ENCODE measurements around the gene OTUD5. TPM values are rescaled to one million over a fixed set of nuclear protein-coding genes. Genes with fewer than 3 reads are reported as not detected.
A peak's percentile ranks its signal among the peaks of the same experiment; 100 is the strongest.

OTUD5 gene
- total RNA-seq, 3 donors from 2014 or later (not counting 1 experiment from before 2014, with no cell fraction given): 92.2 to 106 (median 92.5) TPM

DNA sequence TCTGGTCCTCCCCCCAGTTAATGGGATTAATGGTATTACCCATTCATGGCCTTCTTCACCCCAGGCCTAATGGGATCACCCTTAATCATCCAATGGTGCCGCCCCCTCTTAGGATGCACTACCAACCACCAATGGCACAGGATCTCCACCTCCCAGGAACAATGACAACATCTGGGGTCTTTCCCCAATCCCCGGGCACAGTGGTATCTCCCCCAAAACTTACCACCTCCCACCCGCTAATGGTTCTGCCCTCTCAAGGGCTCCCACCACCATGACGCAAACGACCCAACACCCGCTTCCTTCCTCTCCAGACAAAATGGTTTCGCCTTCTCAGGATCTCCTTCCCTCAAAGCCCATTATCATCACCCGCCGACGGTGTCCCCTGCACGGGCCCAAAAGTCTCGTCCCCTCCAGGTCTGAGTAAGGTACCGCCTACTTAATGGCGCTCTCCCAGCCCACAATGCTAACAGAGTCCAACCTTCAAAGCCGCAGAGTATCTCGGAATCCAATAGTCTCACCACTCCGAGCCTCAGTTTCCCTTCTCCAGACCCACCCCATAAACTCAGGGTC, 44.2 kb upstream of the OTUD5 start:
- DNase-seq (peak; percentile 52 to 84), ATAC-seq (peak; percentile 49 to 74 (median 61))
- H3K4me1 Mint-ChIP-seq: peaks cover 19 to 37% of the 10 kb centered on the region in 2 donors
- intact Hi-C loops (cut with micrococcal nuclease): loop anchor here (1.0 to 10.0 kb wide), 3 partner anchors 41 to 87 kb away; partner anchors contain the start of genes PIM2, SLC35A2 and TFE3
- Histone ChIP-seq H3K27me3 (ENCODE audit: control insufficient read depth, insufficient read depth, low read length) (no peaks in the 10 kb centered on the region), H3K4me3 (ENCODE audit: low read length) (peak overlapping the region; percentile 98), H3K27ac (ENCODE audit: low read length) (peak overlapping the region; percentile 99), H3K4me1 (ENCODE audit: control insufficient read depth, insufficient read depth, low read length) (peaks cover 22% of the 10 kb centered on the region), H3K36me3 (ENCODE audit: control insufficient read depth, insufficient read depth, low read length) (peaks cover 13% of the 10 kb centered on the region), H3K9me3 (ENCODE audit: control insufficient read depth, insufficient read depth, low read length) (no peaks in the 10 kb centered on the region)
- H3K9me3 Mint-ChIP-seq: no peaks in the 10 kb centered on the region
- TF ChIP-seq, protein P1, sequence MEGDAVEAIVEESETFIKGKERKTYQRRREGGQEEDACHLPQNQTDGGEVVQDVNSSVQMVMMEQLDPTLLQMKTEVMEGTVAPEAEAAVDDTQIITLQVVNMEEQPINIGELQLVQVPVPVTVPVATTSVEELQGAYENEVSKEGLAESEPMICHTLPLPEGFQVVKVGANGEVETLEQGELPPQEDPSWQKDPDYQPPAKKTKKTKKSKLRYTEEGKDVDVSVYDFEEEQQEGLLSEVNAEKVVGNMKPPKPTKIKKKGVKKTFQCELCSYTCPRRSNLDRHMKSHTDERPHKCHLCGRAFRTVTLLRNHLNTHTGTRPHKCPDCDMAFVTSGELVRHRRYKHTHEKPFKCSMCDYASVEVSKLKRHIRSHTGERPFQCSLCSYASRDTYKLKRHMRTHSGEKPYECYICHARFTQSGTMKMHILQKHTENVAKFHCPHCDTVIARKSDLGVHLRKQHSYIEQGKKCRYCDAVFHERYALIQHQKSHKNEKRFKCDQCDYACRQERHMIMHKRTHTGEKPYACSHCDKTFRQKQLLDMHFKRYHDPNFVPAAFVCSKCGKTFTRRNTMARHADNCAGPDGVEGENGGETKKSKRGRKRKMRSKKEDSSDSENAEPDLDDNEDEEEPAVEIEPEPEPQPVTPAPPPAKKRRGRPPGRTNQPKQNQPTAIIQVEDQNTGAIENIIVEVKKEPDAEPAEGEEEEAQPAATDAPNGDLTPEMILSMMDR (IDR thresholded peaks at IDR 0.05): no peak
- peak overlapping the region; percentile 97 to 99 for H3K27ac Mint-ChIP-seq
- H3K27me3 Mint-ChIP-seq (ENCODE audit: low read depth in 2 of 2): no peaks in the 10 kb centered on the region
- H3K4me3 Mint-ChIP-seq: peak overlapping the region; percentile 97
- H3K36me3 Mint-ChIP-seq: no peaks in the 10 kb centered on the region
- WGBS (ENCODE audit: insufficient coverage): 2% methylated on average over 17 of the region's 17 CpGs

DNA sequence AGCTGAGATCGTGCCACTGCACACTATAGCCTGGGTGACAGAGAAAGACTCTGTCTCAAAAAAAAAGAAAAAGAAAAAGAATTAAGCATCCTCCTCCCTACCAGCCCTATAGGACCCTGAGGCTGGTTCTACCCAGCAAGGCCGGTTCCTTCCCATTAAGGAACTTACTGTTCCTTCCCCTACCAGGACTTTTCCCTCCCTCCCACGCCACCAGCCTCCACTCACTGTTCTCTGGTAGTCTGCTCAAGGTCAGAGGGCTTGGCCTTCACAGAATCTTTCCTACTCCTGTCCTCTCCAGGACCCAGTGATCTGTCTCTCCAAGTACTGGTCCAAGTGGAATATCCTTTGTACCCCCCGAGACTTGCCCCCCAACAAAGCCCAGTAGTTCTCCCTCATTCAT, 43.2 kb upstream of the OTUD5 start:
- TF ChIP-seq, protein P1 (IDR thresholded peaks at IDR 0.05): no peak
- Histone ChIP-seq H3K4me3 (ENCODE audit: low read length) (no peak overlapping the region), H3K9me3 (ENCODE audit: control insufficient read depth, insufficient read depth, low read length) (no peaks in the 10 kb centered on the region), H3K4me1 (ENCODE audit: control insufficient read depth, insufficient read depth, low read length) (peaks cover 22% of the 10 kb centered on the region), H3K27ac (ENCODE audit: low read length) (peak overlapping the region; percentile 99), H3K36me3 (ENCODE audit: control insufficient read depth, insufficient read depth, low read length) (peaks cover 14% of the 10 kb centered on the region), H3K27me3 (ENCODE audit: control insufficient read depth, insufficient read depth, low read length) (no peaks in the 10 kb centered on the region)
- Mint-ChIP-seq H3K4me1 (peaks cover 22 to 37% of the 10 kb centered on the region in 2 donors), H3K27me3 (ENCODE audit: low read depth in 2 of 2) (no peaks in the 10 kb centered on the region), H3K27ac (peak overlapping the region; percentile 97 to 99), H3K36me3 (no peaks in the 10 kb centered on the region), H3K9me3 (no peaks in the 10 kb centered on the region), H3K4me3 (no peak overlapping the region)
- no peak for ATAC-seq
- DNase-seq: no peak
- 100% methylated on average over 2 of the region's 4 CpGs for WGBS (ENCODE audit: insufficient coverage)
- intact Hi-C loops (cut with micrococcal nuclease): loop anchor here (10.0 kb wide), 1 partner anchor 86 kb away; the partner anchor contains the start of genes PIM2 and SLC35A2

DNA sequence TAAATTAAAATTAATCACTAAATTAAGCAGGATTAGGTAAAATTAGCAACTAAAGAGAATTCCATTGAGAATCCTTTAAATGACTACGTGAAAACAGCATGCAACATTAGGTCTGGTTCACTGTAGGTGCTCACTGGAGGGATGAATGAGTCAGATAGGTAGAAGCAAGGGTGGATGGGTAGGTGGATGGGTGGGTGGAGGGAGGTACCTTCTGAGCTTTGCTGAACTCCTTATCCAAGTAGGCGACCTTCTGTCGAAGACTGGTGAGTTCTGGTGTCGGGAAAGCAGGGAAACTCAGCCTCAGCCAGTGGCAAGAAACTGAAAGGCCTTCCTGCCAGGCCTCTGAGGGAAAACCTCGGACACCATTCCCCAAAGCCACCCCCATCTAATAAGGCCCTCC, 41.6 kb upstream of the OTUD5 start:
- no peak overlapping the region for H3K4me3 ChIP-seq (ENCODE audit: low read length)
- peak overlapping the region in 1 of 2 donors; percentile 5 for H3K27ac Mint-ChIP-seq
- no peak for ATAC-seq
- no peak overlapping the region for H3K4me3 Mint-ChIP-seq
- H3K4me1 Mint-ChIP-seq: peaks cover 22 to 42% of the 10 kb centered on the region in 2 donors
- peaks cover 22% of the 10 kb centered on the region for H3K4me1 ChIP-seq (ENCODE audit: control insufficient read depth, insufficient read depth, low read length)
- intact Hi-C loops (cut with micrococcal nuclease): no loop called here
- 91% methylated on average over 4 of the region's 5 CpGs for WGBS (ENCODE audit: insufficient coverage)
- no peak for DNase-seq
- no peaks in the 10 kb centered on the region for H3K9me3 Mint-ChIP-seq
- H3K9me3 ChIP-seq (ENCODE audit: control insufficient read depth, insufficient read depth, low read length): no peaks in the 10 kb centered on the region
- H3K27ac ChIP-seq (ENCODE audit: low read length): no peak overlapping the region
- H3K36me3 Mint-ChIP-seq: no peaks in the 10 kb centered on the region
- TF ChIP-seq, protein P1 (IDR thresholded peaks at IDR 0.05): no peak
- no peaks in the 10 kb centered on the region for H3K27me3 ChIP-seq (ENCODE audit: control insufficient read depth, insufficient read depth, low read length)
- H3K36me3 ChIP-seq (ENCODE audit: control insufficient read depth, insufficient read depth, low read length): peaks cover 14% of the 10 kb centered on the region
- no peaks in the 10 kb centered on the region for H3K27me3 Mint-ChIP-seq (ENCODE audit: low read depth in 2 of 2)

DNA sequence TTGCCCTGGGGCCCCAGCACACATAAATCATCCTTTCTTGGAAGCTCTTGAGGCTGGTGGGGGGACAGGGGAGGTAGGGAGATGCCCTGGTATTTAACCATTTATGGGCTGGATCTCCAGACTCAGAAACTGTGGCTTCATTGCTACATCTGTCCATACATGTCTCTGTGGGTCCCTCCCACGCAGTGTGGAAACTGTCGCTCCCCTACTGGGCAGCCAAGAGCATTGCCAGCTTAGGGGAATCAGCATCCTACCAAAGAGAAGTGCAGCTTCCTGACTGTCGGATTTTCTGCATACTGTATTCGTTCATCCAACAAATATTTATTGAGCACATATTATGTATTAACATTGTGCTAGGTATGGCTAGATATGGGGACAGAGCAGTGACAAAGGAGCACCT, 41.0 kb upstream of the OTUD5 start:
- TF ChIP-seq, protein P1 (IDR thresholded peaks at IDR 0.05): no peak
- intact Hi-C loops (cut with micrococcal nuclease): no loop called here
- WGBS (ENCODE audit: insufficient coverage): 95% methylated on average over 2 of the region's 4 CpGs
- H3K4me3 Mint-ChIP-seq: no peak overlapping the region
- peaks cover 18% of the 10 kb centered on the region for H3K36me3 ChIP-seq (ENCODE audit: control insufficient read depth, insufficient read depth, low read length)
- no peak overlapping the region for H3K27ac ChIP-seq (ENCODE audit: low read length)
- no peaks in the 10 kb centered on the region for H3K27me3 ChIP-seq (ENCODE audit: control insufficient read depth, insufficient read depth, low read length)
- no peaks in the 10 kb centered on the region for H3K9me3 Mint-ChIP-seq
- no peaks in the 10 kb centered on the region for H3K9me3 ChIP-seq (ENCODE audit: control insufficient read depth, insufficient read depth, low read length)
- H3K36me3 Mint-ChIP-seq: no peaks in the 10 kb centered on the region
- H3K27me3 Mint-ChIP-seq (ENCODE audit: low read depth in 2 of 2): no peaks in the 10 kb centered on the region
- peaks cover 22% of the 10 kb centered on the region for H3K4me1 ChIP-seq (ENCODE audit: control insufficient read depth, insufficient read depth, low read length)
- H3K4me1 Mint-ChIP-seq: peaks cover 22 to 42% of the 10 kb centered on the region in 2 donors
- ATAC-seq: no peak
- DNase-seq: no peak
- peak overlapping the region in 1 of 2 donors; percentile 5 for H3K27ac Mint-ChIP-seq
- H3K4me3 ChIP-seq (ENCODE audit: low read length): no peak overlapping the region

Data from natural killer cell (primary cell).